Endothelial cell of umbilical vein (primary cell): Measurements from ENCODE around the gene RECK.

Source experiments
- EZH2 ChIP-seq: IDR thresholded peaks from 2 replicates; pipeline ENCODE4 v1.6.1; 2012; ENCODE audit warnings: borderline replicate concordance, low read depth, mild to moderate bottlenecking, moderate library complexity, low read length, inconsistent platforms; ENCODE audit not compliant: severe bottlenecking
- POLR2A ChIP-seq: IDR thresholded peaks from 2 replicates; pipeline ENCODE4 v1.6.1; 2012; ENCODE audit warnings: low read depth, mild to moderate bottlenecking, control low read depth, low read length
- TF ChIP-seq, protein P1 (sequence below), 2 donors: IDR thresholded peaks; 1 replicate in 1 of 2; 2 replicates in 1 of 2; pipeline ENCODE4 v1.5.1; 2011; ENCODE audit warnings: low read length in 2 of 2, mild to moderate bottlenecking in 2 of 2, moderate library complexity in 2 of 2, control low read depth in 1 of 2, inconsistent platforms in 1 of 2, low read depth in 1 of 2; ENCODE audit not compliant: insufficient read depth in 1 of 2; ENCODE audit errors: extremely low read depth in 1 of 2

GRCh38 chr9:36102742-36103495 is 66.2 kb downstream of the RECK start:
- no peak for TF ChIP-seq EZH2
- TF ChIP-seq, protein P1, sequence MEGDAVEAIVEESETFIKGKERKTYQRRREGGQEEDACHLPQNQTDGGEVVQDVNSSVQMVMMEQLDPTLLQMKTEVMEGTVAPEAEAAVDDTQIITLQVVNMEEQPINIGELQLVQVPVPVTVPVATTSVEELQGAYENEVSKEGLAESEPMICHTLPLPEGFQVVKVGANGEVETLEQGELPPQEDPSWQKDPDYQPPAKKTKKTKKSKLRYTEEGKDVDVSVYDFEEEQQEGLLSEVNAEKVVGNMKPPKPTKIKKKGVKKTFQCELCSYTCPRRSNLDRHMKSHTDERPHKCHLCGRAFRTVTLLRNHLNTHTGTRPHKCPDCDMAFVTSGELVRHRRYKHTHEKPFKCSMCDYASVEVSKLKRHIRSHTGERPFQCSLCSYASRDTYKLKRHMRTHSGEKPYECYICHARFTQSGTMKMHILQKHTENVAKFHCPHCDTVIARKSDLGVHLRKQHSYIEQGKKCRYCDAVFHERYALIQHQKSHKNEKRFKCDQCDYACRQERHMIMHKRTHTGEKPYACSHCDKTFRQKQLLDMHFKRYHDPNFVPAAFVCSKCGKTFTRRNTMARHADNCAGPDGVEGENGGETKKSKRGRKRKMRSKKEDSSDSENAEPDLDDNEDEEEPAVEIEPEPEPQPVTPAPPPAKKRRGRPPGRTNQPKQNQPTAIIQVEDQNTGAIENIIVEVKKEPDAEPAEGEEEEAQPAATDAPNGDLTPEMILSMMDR (IDR thresholded peaks at IDR 0.05; ENCODE audit: extremely low read depth in 1 of 2, insufficient read depth in 1 of 2, low read depth in 1 of 2, low read length in 2 of 2), result peak; percentile 70 to 81
- peak; percentile 12 for TF ChIP-seq POLR2A
